SU-DHL-6 (cell line): ENCODE measurements around the gene OR11H7.

Source experiments
- EZH2phosphoT487 ChIP-seq: fragments of 200-600 bp; sonication (generic), shearing (Covaris generic); conservative IDR thresholded peaks from 2 replicates; pipeline ENCODE4 v1.6.1; 2018; ENCODE audit warnings: mild to moderate bottlenecking, antibody characterized with exemption, low read length, moderate library complexity, mixed read lengths
- TF ChIP-seq, protein P1 (sequence below): fragments of 200-600 bp; sonication (generic); IDR thresholded peaks from one replicate; pipeline ENCODE4 v1.5.1; 2017; ENCODE audit warnings: antibody characterized with exemption, mild to moderate bottlenecking, low read length, moderate library complexity; ENCODE audit not compliant: insufficient read depth, poor library complexity, severe bottlenecking

DNA sequence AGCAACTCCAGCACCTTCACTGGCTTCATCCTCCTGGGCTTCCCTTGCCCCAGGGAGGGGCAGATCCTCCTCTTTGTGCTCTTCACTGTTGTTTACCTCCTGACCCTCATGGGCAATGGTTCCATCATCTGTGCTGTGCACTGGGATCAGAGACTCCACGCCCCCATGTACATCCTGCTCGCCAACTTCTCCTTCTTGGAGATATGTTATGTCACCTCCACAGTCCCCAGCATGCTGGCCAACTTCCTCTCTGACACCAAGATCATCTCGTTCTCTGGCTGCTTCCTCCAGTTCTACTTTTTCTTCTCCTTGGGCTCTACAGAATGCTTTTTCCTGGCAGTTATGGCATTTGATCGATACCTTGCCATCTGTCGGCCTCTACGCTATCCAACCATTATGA, 31.3 kb upstream of the OR11H7 start:
- TF ChIP-seq, protein P1, sequence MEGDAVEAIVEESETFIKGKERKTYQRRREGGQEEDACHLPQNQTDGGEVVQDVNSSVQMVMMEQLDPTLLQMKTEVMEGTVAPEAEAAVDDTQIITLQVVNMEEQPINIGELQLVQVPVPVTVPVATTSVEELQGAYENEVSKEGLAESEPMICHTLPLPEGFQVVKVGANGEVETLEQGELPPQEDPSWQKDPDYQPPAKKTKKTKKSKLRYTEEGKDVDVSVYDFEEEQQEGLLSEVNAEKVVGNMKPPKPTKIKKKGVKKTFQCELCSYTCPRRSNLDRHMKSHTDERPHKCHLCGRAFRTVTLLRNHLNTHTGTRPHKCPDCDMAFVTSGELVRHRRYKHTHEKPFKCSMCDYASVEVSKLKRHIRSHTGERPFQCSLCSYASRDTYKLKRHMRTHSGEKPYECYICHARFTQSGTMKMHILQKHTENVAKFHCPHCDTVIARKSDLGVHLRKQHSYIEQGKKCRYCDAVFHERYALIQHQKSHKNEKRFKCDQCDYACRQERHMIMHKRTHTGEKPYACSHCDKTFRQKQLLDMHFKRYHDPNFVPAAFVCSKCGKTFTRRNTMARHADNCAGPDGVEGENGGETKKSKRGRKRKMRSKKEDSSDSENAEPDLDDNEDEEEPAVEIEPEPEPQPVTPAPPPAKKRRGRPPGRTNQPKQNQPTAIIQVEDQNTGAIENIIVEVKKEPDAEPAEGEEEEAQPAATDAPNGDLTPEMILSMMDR: no peak
- TF ChIP-seq EZH2phosphoT487: no peak
